Mesodermal cell (in vitro differentiated cells): ENCODE results near the gene RTCB. TPM values are rescaled to one million over a fixed set of nuclear protein-coding genes. Genes with fewer than 3 reads are reported as not detected.

Source experiments
- H3K27ac ChIP-seq: 2 replicates; pipeline ENCODE4 v1.7.0; 2013; ENCODE audit warnings: mild to moderate bottlenecking, low read depth, low read length, moderate library complexity; ENCODE audit not compliant: severe bottlenecking
- H3K36me3 ChIP-seq: 2 replicates; pipeline ENCODE4 v1.7.1; 2013; ENCODE audit warnings: mild to moderate bottlenecking, low read length, moderate library complexity; ENCODE audit not compliant: control insufficient read depth, insufficient read depth
- H3K4me1 ChIP-seq: one replicate; pipeline ENCODE4 v1.7.1; 2013; ENCODE audit warnings: mild to moderate bottlenecking, low read length; ENCODE audit not compliant: insufficient read depth, control insufficient read depth, poor library complexity, severe bottlenecking
- H3K4me3 ChIP-seq: 2 replicates; pipeline ENCODE4 v1.7.0; 2013; ENCODE audit warnings: low read length, control low read depth, mild to moderate bottlenecking; ENCODE audit not compliant: insufficient read depth, poor library complexity, severe bottlenecking; ENCODE audit errors: extremely low read depth
- H3K9me3 ChIP-seq: 2 replicates; pipeline ENCODE4 v1.7.1; 2013; ENCODE audit warnings: mild to moderate bottlenecking, low read length, moderate library complexity; ENCODE audit not compliant: control insufficient read depth
- WGBS, 2 experiments: methylation state at CpG; one replicate each; pipeline ENCODE4 v1.1.5; 2013; ENCODE audit warnings: missing lambda C conversion rate in 2 of 2; ENCODE audit not compliant: insufficient coverage in 2 of 2; 5-methylcytosine and 5-hydroxymethylcytosine counted together
- polyA plus RNA-seq, 2 experiments: library from polyadenylated mRNA; stranded (reverse); fragments of 50-300 nt; gene quantifications; one replicate each; pipeline ENCODE4 v1.2.3, GENCODE V29; 2013

Gene RTCB
- 85.6 TPM for polyA plus RNA-seq (2013, experiment 1 of 2)
- 92.7 TPM for polyA plus RNA-seq (2013, experiment 2 of 2)

GRCh38 chr22:32411829-32412592 lies at the start of gene RTCB:
Gene RTCB (minus strand): TSS chr22:32412247. CDS start chr22:32412156, 91 bp downstream.
- Histone ChIP-seq H3K9me3 (no peaks in the 10 kb centered on the region), H3K4me1 (peaks cover 15% of the 10 kb centered on the region), H3K4me3 (peak within 1 kb of the TSS; percentile 99), H3K36me3 (peaks cover 27% of the 10 kb centered on the region), H3K27ac (peak within 1 kb of the TSS; percentile 79)
- 1 to 3% methylated on average over 29 to 30 of the region's 40 CpGs for WGBS, 2 experiments

- 89% methylated on average over 4 of the region's 4 CpGs for WGBS, 2 experiments
- H3K4me1 ChIP-seq = no peaks in the 10 kb centered on the region
- H3K27ac ChIP-seq = no peak overlapping the region
These were observed 45.0 kb upstream of the RTCB start for GRCh38 chr22:32457031-32457430.

DNA sequence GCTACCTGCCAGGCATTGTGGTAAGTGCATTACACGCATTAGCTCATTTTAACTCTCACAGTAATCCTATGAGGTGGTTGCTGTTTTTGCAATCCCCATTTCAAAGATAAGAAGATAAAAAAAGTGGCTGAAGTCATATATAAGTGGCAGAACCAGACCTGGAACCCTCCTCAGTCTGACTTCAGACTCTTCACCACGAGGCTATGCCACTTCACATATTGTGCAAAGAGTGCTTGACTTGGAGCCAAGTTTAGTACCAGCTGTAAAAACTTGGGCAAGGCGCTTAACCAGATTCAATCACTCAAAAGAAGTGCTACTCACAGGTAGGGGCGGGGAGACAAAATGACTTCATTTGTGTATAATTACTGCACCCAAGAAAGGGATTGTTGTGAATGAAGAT lies 36.9 kb upstream of the RTCB start:
- no peak overlapping the region for H3K4me3 ChIP-seq
- WGBS, 2 experiments = 33% methylated on average over 1 of the region's 4 CpGs; no CpG with 5 or more reads in 1 of the 2 experiments
- no peaks in the 10 kb centered on the region for H3K9me3 ChIP-seq
- no peak overlapping the region for H3K27ac ChIP-seq
- no peaks in the 10 kb centered on the region for H3K36me3 ChIP-seq
- H3K4me1 ChIP-seq = no peaks in the 10 kb centered on the region

More at GRCh38 chr22:32457031-32457430, 45.0 kb upstream of the RTCB start:
- H3K9me3 ChIP-seq = no peaks in the 10 kb centered on the region
- H3K36me3 ChIP-seq = no peaks in the 10 kb centered on the region
- no peak overlapping the region for H3K4me3 ChIP-seq

- Histone ChIP-seq H3K9me3 (no peaks in the 10 kb centered on the region), H3K36me3 (no peaks in the 10 kb centered on the region), H3K27ac (no peak overlapping the region), H3K4me3 (no peak overlapping the region), H3K4me1 (no peaks in the 10 kb centered on the region)
- 63% methylated on average over 1 of the region's 1 CpG; no CpG with 5 or more reads in 1 of the 2 experiments for WGBS, 2 experiments
These were observed 34.3 kb upstream of the RTCB start for GRCh38 chr22:32446321-32446720.

DNA sequence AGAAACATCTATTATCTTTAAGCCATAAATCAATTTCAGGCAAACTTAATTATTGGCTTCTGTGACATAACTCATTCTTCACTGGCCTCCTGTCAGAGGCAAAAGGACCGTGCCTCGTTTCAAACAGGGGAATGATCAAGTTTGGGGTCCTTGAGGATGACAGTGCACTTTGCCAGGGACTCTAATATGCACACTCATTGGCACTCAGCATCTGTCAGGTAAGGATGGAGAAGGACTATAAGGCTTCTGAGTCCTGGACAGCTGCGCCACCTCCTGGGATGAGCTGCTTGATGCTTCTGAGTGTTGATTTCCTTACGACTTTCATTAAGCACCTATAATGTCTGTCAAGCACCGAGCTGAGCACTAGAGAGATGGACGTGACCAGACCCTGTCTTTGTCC lies 32.0 kb upstream of the RTCB start:
- no peaks in the 10 kb centered on the region for H3K4me1 ChIP-seq
- no peaks in the 10 kb centered on the region for H3K9me3 ChIP-seq
- WGBS, 2 experiments = 56 to 65% methylated on average over 5 to 6 of the region's 6 CpGs
- no peak overlapping the region for H3K4me3 ChIP-seq
- no peak overlapping the region for H3K27ac ChIP-seq
- no peaks in the 10 kb centered on the region for H3K36me3 ChIP-seq

GRCh38 chr22:32430352-32430751 lies 18.3 kb upstream of the RTCB start:
- H3K4me1 ChIP-seq = no peaks in the 10 kb centered on the region
- H3K9me3 ChIP-seq = no peaks in the 10 kb centered on the region
- no peak overlapping the region for H3K27ac ChIP-seq
- 80 to 83% methylated on average over 1 of the region's 1 CpG for WGBS, 2 experiments
- no peak overlapping the region for H3K4me3 ChIP-seq
- no peaks in the 10 kb centered on the region for H3K36me3 ChIP-seq

GRCh38 chr22:32426881-32427280 lies 14.8 kb upstream of the RTCB start:
- Histone ChIP-seq H3K4me1 (no peaks in the 10 kb centered on the region), H3K9me3 (no peaks in the 10 kb centered on the region)
- 100% methylated on average over 1 of the region's 4 CpGs for WGBS, 2 experiments

DNA sequence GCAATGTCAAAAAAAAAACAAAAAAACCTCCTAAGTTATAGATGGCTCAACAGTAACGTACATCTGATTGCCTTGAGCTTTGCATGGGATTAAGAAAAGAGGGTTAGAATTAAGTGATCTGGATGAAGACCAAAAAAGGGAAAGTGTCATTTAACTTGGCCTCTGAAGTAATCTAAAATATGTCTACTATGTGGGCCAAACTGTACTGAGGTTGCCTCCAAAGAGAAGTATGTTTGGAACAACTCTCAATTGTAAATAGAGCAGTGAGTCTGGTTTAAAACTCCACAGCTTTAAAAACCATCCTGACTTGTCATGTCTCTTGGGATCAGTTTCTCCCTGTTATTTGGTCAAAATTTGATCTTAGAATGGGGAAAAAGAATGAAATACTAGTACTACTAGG lies 11.6 kb upstream of the RTCB start:
- Histone ChIP-seq H3K4me1 (no peaks in the 10 kb centered on the region), H3K27ac (no peak overlapping the region), H3K4me3 (no peak overlapping the region), H3K36me3 (no peaks in the 10 kb centered on the region), H3K9me3 (no peaks in the 10 kb centered on the region)
- WGBS, 2 experiments = 86 to 100% methylated on average over 1 of the region's 1 CpG

More at GRCh38 chr22:32426881-32427280, 14.8 kb upstream of the RTCB start:
- Histone ChIP-seq H3K36me3 (no peaks in the 10 kb centered on the region), H3K4me3 (no peak overlapping the region), H3K27ac (no peak overlapping the region)

GRCh38 chr22:32422062-32422461 lies 10.0 kb upstream of the RTCB start:
- Histone ChIP-seq H3K4me1 (no peaks in the 10 kb centered on the region), H3K9me3 (no peaks in the 10 kb centered on the region), H3K4me3 (no peak overlapping the region), H3K27ac (no peak overlapping the region), H3K36me3 (no peaks in the 10 kb centered on the region)
- WGBS, 2 experiments = 85 to 91% methylated on average over 1 to 3 of the region's 5 CpGs

DNA sequence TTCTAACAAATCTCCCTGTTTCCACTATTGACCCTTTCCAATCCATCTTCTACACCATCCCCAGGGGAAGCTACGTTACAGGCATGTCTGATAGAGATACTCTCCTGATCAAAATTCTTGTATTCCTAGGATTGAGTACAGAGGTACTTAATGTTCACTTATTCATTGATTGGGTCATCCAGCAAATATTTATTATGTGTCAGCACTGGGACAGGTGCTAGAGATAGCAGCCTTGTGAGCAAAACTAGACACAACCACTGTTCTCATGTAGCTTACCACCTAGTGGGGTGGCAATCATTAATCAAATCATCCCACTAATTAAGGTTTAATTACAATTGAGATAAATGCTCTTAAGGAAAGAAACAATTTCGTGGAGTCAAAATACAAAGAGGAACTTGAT lies 9.4 kb upstream of the RTCB start:
- Histone ChIP-seq H3K36me3 (no peaks in the 10 kb centered on the region), H3K27ac (no peak overlapping the region), H3K9me3 (no peaks in the 10 kb centered on the region), H3K4me1 (no peaks in the 10 kb centered on the region), H3K4me3 (no peak overlapping the region)
- WGBS, 2 experiments = 42 to 56% methylated on average over 1 of the region's 2 CpGs

DNA sequence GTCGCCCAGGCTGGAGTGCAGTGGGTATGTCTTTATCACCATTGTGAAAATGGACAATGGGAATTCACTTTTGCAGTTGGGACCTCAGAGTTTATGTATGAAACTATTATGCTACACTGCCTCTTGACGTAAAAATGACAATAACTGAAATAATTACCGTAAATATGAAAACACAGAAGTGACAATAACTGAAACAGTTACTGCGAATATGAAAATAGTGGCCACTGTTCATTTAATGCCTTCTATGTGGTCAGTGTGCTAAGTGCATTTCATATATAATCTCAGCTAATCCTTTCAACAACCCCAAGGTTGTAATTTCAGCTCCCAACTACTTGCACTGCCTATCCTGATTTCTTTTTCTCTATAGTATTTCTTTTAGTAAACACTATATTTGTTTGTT lies 5.9 kb upstream of the RTCB start:
- WGBS, 2 experiments = 20 to 79% methylated on average over 1 to 4 of the region's 4 CpGs

More for the DNA sequence above, 5.9 kb upstream of the RTCB start:
- Histone ChIP-seq H3K9me3 (no peaks in the 10 kb centered on the region), H3K4me3 (no peak overlapping the region), H3K27ac (no peak overlapping the region), H3K36me3 (no peaks in the 10 kb centered on the region), H3K4me1 (no peaks in the 10 kb centered on the region)
